ENCODE results near the gene KCNH6.

DNA sequence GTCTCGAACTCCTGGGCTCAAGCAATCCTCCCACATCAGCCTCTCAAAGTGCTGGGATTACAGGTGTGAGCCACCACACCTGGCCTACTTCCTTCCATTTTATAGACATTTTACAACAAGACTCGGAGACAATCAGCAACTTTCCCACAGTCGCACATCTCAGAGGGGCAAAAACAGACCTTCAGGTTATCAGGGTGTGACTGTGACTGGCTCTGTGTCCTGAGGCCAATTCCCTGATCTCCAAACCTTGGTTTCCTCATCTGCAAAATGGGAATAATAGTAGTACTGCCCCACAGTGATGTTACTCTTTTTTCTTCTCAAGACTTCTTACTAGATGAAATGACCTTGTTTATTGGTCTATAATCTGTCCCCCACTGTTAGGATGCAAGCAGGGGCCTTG, 10.8 kb upstream of the KCNH6 start:
- TF ChIP-seq, protein P1, sequence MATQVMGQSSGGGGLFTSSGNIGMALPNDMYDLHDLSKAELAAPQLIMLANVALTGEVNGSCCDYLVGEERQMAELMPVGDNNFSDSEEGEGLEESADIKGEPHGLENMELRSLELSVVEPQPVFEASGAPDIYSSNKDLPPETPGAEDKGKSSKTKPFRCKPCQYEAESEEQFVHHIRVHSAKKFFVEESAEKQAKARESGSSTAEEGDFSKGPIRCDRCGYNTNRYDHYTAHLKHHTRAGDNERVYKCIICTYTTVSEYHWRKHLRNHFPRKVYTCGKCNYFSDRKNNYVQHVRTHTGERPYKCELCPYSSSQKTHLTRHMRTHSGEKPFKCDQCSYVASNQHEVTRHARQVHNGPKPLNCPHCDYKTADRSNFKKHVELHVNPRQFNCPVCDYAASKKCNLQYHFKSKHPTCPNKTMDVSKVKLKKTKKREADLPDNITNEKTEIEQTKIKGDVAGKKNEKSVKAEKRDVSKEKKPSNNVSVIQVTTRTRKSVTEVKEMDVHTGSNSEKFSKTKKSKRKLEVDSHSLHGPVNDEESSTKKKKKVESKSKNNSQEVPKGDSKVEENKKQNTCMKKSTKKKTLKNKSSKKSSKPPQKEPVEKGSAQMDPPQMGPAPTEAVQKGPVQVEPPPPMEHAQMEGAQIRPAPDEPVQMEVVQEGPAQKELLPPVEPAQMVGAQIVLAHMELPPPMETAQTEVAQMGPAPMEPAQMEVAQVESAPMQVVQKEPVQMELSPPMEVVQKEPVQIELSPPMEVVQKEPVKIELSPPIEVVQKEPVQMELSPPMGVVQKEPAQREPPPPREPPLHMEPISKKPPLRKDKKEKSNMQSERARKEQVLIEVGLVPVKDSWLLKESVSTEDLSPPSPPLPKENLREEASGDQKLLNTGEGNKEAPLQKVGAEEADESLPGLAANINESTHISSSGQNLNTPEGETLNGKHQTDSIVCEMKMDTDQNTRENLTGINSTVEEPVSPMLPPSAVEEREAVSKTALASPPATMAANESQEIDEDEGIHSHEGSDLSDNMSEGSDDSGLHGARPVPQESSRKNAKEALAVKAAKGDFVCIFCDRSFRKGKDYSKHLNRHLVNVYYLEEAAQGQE (IDR thresholded peaks at IDR 0.05; ENCODE audit: insufficient replicate concordance, low read depth) = no peak
- TF ChIP-seq, protein P2, sequence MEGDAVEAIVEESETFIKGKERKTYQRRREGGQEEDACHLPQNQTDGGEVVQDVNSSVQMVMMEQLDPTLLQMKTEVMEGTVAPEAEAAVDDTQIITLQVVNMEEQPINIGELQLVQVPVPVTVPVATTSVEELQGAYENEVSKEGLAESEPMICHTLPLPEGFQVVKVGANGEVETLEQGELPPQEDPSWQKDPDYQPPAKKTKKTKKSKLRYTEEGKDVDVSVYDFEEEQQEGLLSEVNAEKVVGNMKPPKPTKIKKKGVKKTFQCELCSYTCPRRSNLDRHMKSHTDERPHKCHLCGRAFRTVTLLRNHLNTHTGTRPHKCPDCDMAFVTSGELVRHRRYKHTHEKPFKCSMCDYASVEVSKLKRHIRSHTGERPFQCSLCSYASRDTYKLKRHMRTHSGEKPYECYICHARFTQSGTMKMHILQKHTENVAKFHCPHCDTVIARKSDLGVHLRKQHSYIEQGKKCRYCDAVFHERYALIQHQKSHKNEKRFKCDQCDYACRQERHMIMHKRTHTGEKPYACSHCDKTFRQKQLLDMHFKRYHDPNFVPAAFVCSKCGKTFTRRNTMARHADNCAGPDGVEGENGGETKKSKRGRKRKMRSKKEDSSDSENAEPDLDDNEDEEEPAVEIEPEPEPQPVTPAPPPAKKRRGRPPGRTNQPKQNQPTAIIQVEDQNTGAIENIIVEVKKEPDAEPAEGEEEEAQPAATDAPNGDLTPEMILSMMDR (IDR thresholded peaks at IDR 0.05; ENCODE audit: insufficient read depth, low read length) = no peak
- no peak for TF ChIP-seq POLR2AphosphoS5 (IDR thresholded peaks at IDR 0.05; ENCODE audit: low read depth)
- TF ChIP-seq GABPA (IDR thresholded peaks at IDR 0.05; ENCODE audit: low read depth) = no peak

Measured in HL-60 (cell line).